ENCODE results near the gene KNOP1. TPM values are rescaled to one million over a fixed set of nuclear protein-coding genes. Genes with fewer than 3 reads are reported as not detected.

KNOP1 gene
- total and polyA plus RNA-seq, 10 of the 15 experiments (the other 5 are each of a cell fraction or from before 2014, with no cell fraction given), result 13.8 to 47.2 (median 32.1) TPM

DNA sequence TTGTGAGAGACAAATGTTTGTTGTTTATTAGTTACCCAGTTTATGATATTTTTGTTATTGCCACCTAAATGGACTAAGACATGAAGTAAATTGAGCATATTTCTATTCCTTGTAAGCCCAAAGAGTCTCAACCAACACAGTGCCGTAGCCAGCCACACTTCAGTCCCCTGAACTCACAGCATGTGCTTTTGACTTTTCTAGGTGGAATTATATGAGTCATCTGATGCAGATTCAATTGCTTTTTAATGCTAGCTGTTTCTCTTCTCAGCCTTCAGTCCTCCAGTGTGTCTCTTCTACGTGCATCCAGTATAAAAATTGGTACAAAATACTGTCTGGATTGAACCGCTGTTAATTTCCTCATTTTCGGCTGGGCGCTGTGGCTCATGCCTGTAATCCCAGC lies 39.0 kb upstream of the KNOP1 start:
- 79% methylated on average over 5 of the region's 5 CpGs for WGBS (ENCODE audit: insufficient coverage, insufficient replicate concordance, low lambda C conversion rate, missing lambda C conversion rate)
- Histone ChIP-seq H3K9me3 (replicated peaks; ENCODE audit: control insufficient read depth, insufficient read depth, low read length) (no peaks in the 10 kb centered on the region), H3K4me3 (no peak overlapping the region)
- TF ChIP-seq, protein P1, sequence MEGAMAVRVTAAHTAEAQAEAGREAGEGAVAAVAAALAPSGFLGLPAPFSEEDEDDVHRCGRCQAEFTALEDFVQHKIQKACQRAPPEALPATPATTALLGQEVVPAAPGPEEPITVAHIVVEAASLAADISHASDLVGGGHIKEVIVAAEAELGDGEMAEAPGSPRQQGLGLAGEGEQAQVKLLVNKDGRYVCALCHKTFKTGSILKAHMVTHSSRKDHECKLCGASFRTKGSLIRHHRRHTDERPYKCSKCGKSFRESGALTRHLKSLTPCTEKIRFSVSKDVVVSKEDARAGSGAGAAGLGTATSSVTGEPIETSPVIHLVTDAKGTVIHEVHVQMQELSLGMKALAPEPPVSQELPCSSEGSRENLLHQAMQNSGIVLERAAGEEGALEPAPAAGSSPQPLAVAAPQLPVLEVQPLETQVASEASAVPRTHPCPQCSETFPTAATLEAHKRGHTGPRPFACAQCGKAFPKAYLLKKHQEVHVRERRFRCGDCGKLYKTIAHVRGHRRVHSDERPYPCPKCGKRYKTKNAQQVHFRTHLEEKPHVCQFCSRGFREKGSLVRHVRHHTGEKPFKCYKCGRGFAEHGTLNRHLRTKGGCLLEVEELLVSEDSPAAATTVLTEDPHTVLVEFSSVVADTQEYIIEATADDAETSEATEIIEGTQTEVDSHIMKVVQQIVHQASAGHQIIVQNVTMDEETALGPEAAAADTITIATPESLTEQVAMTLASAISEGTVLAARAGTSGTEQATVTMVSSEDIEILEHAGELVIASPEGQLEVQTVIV (IDR thresholded peaks at IDR 0.05; ENCODE audit: borderline replicate concordance, partially characterized antibody), result no peak
- TF ChIP-seq, protein P2, sequence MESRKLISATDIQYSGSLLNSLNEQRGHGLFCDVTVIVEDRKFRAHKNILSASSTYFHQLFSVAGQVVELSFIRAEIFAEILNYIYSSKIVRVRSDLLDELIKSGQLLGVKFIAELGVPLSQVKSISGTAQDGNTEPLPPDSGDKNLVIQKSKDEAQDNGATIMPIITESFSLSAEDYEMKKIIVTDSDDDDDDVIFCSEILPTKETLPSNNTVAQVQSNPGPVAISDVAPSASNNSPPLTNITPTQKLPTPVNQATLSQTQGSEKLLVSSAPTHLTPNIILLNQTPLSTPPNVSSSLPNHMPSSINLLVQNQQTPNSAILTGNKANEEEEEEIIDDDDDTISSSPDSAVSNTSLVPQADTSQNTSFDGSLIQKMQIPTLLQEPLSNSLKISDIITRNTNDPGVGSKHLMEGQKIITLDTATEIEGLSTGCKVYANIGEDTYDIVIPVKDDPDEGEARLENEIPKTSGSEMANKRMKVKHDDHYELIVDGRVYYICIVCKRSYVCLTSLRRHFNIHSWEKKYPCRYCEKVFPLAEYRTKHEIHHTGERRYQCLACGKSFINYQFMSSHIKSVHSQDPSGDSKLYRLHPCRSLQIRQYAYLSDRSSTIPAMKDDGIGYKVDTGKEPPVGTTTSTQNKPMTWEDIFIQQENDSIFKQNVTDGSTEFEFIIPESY (IDR thresholded peaks at IDR 0.05), result no peak
- TF ChIP-seq, protein P3, sequence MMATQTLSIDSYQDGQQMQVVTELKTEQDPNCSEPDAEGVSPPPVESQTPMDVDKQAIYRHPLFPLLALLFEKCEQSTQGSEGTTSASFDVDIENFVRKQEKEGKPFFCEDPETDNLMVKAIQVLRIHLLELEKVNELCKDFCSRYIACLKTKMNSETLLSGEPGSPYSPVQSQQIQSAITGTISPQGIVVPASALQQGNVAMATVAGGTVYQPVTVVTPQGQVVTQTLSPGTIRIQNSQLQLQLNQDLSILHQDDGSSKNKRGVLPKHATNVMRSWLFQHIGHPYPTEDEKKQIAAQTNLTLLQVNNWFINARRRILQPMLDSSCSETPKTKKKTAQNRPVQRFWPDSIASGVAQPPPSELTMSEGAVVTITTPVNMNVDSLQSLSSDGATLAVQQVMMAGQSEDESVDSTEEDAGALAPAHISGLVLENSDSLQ (IDR thresholded peaks at IDR 0.05), result no peak
- TF ChIP-seq ZNF217 (IDR thresholded peaks at IDR 0.05) (no peak), ATF7 (IDR thresholded peaks at IDR 0.05; ENCODE audit: low read depth) (no peak), NBN (IDR thresholded peaks at IDR 0.05) (no peak), FOS (IDR thresholded peaks at IDR 0.05; ENCODE audit: borderline replicate concordance, extremely low read depth, insufficient read length) (no peak), GATAD2B (conservative IDR thresholded peaks at IDR 0.05; ENCODE audit: low read depth) (no peak), MYC (IDR thresholded peaks at IDR 0.05; ENCODE audit: insufficient read depth, insufficient read length, insufficient replicate concordance, low read length, severe bottlenecking) (no peak), HDAC2 (IDR thresholded peaks at IDR 0.05) (no peak), KDM1A (IDR thresholded peaks at IDR 0.05; ENCODE audit: borderline replicate concordance) (no peak)
- TF ChIP-seq, protein P4, sequence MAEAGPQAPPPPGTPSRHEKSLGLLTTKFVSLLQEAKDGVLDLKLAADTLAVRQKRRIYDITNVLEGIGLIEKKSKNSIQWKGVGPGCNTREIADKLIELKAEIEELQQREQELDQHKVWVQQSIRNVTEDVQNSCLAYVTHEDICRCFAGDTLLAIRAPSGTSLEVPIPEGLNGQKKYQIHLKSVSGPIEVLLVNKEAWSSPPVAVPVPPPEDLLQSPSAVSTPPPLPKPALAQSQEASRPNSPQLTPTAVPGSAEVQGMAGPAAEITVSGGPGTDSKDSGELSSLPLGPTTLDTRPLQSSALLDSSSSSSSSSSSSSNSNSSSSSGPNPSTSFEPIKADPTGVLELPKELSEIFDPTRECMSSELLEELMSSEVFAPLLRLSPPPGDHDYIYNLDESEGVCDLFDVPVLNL (IDR thresholded peaks at IDR 0.05; ENCODE audit: low read depth, low read length), result no peak
- TF ChIP-seq, protein P5, sequence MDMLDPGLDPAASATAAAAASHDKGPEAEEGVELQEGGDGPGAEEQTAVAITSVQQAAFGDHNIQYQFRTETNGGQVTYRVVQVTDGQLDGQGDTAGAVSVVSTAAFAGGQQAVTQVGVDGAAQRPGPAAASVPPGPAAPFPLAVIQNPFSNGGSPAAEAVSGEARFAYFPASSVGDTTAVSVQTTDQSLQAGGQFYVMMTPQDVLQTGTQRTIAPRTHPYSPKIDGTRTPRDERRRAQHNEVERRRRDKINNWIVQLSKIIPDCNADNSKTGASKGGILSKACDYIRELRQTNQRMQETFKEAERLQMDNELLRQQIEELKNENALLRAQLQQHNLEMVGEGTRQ (IDR thresholded peaks at IDR 0.05; ENCODE audit: borderline replicate concordance, low read depth, low read length), result no peak
- TF ChIP-seq, protein P6, sequence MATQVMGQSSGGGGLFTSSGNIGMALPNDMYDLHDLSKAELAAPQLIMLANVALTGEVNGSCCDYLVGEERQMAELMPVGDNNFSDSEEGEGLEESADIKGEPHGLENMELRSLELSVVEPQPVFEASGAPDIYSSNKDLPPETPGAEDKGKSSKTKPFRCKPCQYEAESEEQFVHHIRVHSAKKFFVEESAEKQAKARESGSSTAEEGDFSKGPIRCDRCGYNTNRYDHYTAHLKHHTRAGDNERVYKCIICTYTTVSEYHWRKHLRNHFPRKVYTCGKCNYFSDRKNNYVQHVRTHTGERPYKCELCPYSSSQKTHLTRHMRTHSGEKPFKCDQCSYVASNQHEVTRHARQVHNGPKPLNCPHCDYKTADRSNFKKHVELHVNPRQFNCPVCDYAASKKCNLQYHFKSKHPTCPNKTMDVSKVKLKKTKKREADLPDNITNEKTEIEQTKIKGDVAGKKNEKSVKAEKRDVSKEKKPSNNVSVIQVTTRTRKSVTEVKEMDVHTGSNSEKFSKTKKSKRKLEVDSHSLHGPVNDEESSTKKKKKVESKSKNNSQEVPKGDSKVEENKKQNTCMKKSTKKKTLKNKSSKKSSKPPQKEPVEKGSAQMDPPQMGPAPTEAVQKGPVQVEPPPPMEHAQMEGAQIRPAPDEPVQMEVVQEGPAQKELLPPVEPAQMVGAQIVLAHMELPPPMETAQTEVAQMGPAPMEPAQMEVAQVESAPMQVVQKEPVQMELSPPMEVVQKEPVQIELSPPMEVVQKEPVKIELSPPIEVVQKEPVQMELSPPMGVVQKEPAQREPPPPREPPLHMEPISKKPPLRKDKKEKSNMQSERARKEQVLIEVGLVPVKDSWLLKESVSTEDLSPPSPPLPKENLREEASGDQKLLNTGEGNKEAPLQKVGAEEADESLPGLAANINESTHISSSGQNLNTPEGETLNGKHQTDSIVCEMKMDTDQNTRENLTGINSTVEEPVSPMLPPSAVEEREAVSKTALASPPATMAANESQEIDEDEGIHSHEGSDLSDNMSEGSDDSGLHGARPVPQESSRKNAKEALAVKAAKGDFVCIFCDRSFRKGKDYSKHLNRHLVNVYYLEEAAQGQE (IDR thresholded peaks at IDR 0.05; ENCODE audit: low read depth, low read length), result no peak

More for the DNA sequence above, 39.0 kb upstream of the KNOP1 start:
- in situ Hi-C loops (cut with MboI), result no loop called here
- Histone ChIP-seq H2AFZ (ENCODE audit: control insufficient read depth, low read depth, low read length) (no peak overlapping the region), H4K20me1 (ENCODE audit: control insufficient read depth, insufficient read depth) (no peaks in the 10 kb centered on the region), H3K36me3 (ENCODE audit: control insufficient read depth in 2 of 2, insufficient read depth in 2 of 2, low read length in 1 of 2) (no peaks in the 10 kb centered on the region), H3K4me1 (ENCODE audit: control insufficient read depth, insufficient read depth, low read length) (no peaks in the 10 kb centered on the region), H3K79me2 (ENCODE audit: control insufficient read depth, insufficient read depth, low read length) (no peaks in the 10 kb centered on the region), H3K27me3 (replicated peaks in 1 of 2; ENCODE audit: control insufficient read depth in 2 of 2, insufficient read depth in 2 of 2, low read length in 1 of 2) (no peaks in the 10 kb centered on the region), H3K27ac (ENCODE audit: control insufficient read depth, insufficient read depth) (no peak overlapping the region), H3K9ac (ENCODE audit: control insufficient read depth, insufficient read depth, low read length) (no peak overlapping the region), H3K4me2 (ENCODE audit: control insufficient read depth, insufficient read depth) (no peak overlapping the region)
- ChIA-PET POLR2A (no interaction called here), RAD21 (ENCODE audit: unreplicated experiment) (no interaction called here), SMC1A (ENCODE audit: uncharacterized antibody, unreplicated experiment) (no interaction called here), CTCF (interaction anchor here (1.2 kb wide), 1 partner anchor 629 kb away, joined by 3 read pairs; no protein-coding TSS in a partner anchor)
- BruUV-seq (replicated peaks), result no TSS peak
- ATAC-seq, result no peak
- intact Hi-C loops (cut with micrococcal nuclease; ENCODE audit: unreplicated experiment), result no loop called here
- DNase-seq (ENCODE audit: low read depth, low spot score), result no peak
- no peak for FAIRE-seq

Data from GM12878 (cell line).